ENCODE results near the gene NAALADL2. TPM values are rescaled to one million over a fixed set of nuclear protein-coding genes. Genes with fewer than 3 reads are reported as not detected.

NAALADL2 gene
- 12.5 TPM for total RNA-seq

DNA sequence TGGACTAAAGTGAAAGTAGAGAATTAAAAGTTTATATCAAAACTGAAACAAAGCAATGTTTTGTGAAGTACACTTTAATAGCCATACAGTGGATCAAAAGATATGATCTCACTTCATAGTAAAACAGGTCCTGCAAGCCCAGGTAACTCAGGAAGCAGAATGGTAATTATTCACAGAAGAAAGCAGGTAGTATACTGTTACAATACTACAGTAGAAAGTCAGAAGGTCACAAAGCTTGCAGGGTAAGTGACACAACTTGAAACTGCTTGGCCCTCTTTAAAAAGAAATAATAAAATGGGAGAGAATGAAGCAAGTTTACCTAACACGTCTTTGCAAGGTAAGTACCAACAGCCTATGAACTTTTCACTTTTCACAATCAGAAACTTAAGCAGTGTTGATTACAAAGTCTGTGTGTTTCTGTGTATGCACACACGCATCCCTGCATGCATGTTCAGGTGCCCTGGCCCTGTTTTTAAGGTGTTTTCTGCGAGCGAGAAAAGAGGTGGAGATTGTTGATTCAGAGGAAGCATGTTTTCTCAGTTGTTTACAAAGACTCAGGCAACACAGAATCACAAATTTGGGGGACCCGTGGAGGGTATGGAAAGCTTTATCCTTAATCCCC lies at the start of gene NAALADL2:
TSS of gene NAALADL2 (plus strand) at position 221 of the 622 bp plus-strand sequence.
- no peak within 1 kb of the TSS for H3K4me3 ChIP-seq
- intact Hi-C loops (cut with DNase I): no loop called here
- peaks cover 10% of the 10 kb centered on the region for H3K4me1 ChIP-seq
- no peak for DNase-seq (ENCODE audit: extremely low spot score in 2 of 2)
- no peaks in the 10 kb centered on the region for H3K9me3 ChIP-seq
- no peaks in the 10 kb centered on the region for H3K27me3 ChIP-seq
- no peak within 1 kb of the TSS for H3K27ac ChIP-seq
- TF ChIP-seq CTCF (IDR thresholded peaks at IDR 0.05) (no peak), POLR2A (IDR thresholded peaks at IDR 0.05) (no peak), POLR2AphosphoS5 (IDR thresholded peaks at IDR 0.05; ENCODE audit: insufficient read depth in 1 of 2, low read depth in 1 of 2) (no peak)
- no peaks in the 10 kb centered on the region for H3K36me3 ChIP-seq

DNA sequence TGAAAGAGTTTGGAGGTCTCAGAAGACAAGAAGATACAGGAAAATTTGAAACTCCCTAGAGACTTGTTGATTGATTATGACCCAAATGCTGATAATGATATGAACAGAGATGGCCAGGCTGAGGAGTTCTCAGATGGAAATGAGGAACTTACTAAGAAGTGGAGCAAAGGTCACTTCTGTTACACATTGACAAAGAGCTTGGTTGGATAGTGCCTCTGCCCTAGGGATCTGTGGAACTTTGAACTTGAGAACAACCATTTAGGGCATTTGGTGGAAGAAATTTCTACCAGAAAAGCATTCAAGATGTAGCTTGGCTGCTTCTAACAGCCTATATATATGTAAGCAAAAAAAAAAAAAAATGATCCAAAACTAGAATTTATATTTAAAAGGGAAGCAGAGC lies 48.9 kb upstream of the NAALADL2 start:
- Histone ChIP-seq H3K27ac (no peak overlapping the region), H3K4me1 (no peaks in the 10 kb centered on the region), H3K4me3 (no peak overlapping the region), H3K27me3 (no peaks in the 10 kb centered on the region), H3K9me3 (no peaks in the 10 kb centered on the region), H3K36me3 (no peaks in the 10 kb centered on the region)
- no peak for DNase-seq (ENCODE audit: extremely low spot score in 2 of 2)
- intact Hi-C loops (cut with DNase I): no loop called here
- TF ChIP-seq POLR2A (IDR thresholded peaks at IDR 0.05) (no peak), POLR2AphosphoS5 (IDR thresholded peaks at IDR 0.05; ENCODE audit: insufficient read depth in 1 of 2, low read depth in 1 of 2) (no peak), CTCF (IDR thresholded peaks at IDR 0.05) (no peak)

GRCh38 chr3:174812172-174812862 lies 46.8 kb upstream of the NAALADL2 start:
- intact Hi-C loops (cut with DNase I): no loop called here
- Histone ChIP-seq H3K4me3 (no peak overlapping the region), H3K27me3 (no peaks in the 10 kb centered on the region), H3K4me1 (no peaks in the 10 kb centered on the region), H3K36me3 (no peaks in the 10 kb centered on the region), H3K27ac (no peak overlapping the region), H3K9me3 (no peaks in the 10 kb centered on the region)
- no peak for TF ChIP-seq CTCF (IDR thresholded peaks at IDR 0.05)
- no peak for TF ChIP-seq POLR2AphosphoS5 (IDR thresholded peaks at IDR 0.05; ENCODE audit: insufficient read depth in 1 of 2, low read depth in 1 of 2)
- no peak for TF ChIP-seq POLR2A (IDR thresholded peaks at IDR 0.05)
- no peak for DNase-seq (ENCODE audit: extremely low spot score in 2 of 2)

DNA sequence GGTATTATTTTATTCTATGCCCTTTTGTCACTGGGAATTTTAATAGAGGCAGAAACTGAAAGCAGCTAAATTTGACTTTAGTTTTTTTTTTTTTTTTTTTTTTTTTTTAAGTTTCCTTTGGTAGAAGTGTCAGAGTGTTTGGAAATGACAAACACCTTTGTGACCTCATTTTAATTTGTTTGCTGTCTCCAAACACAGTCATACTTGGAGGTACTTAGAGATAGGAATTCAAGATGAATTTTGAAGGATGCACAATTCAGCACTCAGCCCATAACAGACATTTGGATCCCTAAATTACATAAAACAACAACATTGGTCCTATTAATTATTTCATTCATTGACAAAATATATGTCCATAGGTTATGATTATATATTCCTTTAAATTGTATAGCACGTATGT lies 43.4 kb upstream of the NAALADL2 start:
- intact Hi-C loops (cut with DNase I): no loop called here
- Histone ChIP-seq H3K4me3 (no peak overlapping the region), H3K36me3 (no peaks in the 10 kb centered on the region), H3K4me1 (no peaks in the 10 kb centered on the region), H3K27me3 (no peaks in the 10 kb centered on the region), H3K27ac (no peak overlapping the region), H3K9me3 (no peaks in the 10 kb centered on the region)
- TF ChIP-seq POLR2A (IDR thresholded peaks at IDR 0.05): no peak
- TF ChIP-seq CTCF (IDR thresholded peaks at IDR 0.05): no peak
- TF ChIP-seq POLR2AphosphoS5 (IDR thresholded peaks at IDR 0.05; ENCODE audit: insufficient read depth in 1 of 2, low read depth in 1 of 2): no peak
- no peak for DNase-seq (ENCODE audit: extremely low spot score in 2 of 2)

- no peak for DNase-seq (ENCODE audit: extremely low spot score in 2 of 2)
- Histone ChIP-seq H3K9me3 (no peaks in the 10 kb centered on the region), H3K27ac (no peak overlapping the region), H3K27me3 (no peaks in the 10 kb centered on the region), H3K36me3 (no peaks in the 10 kb centered on the region), H3K4me3 (no peak overlapping the region), H3K4me1 (no peaks in the 10 kb centered on the region)
- TF ChIP-seq POLR2AphosphoS5 (IDR thresholded peaks at IDR 0.05; ENCODE audit: insufficient read depth in 1 of 2, low read depth in 1 of 2) (no peak), POLR2A (IDR thresholded peaks at IDR 0.05) (no peak), CTCF (IDR thresholded peaks at IDR 0.05) (no peak)
- intact Hi-C loops (cut with DNase I): no loop called here
Observed at GRCh38 chr3:174820885-174821284, 38.2 kb upstream of the NAALADL2 start.

Measured in vagina (tissue), 2 donors.